KOPT-K1 (cell line): ENCODE measurements around the gene CMC1.
"Not testable (repeated sequence)": the region's sequence is repeated elsewhere in the genome, so short reads cannot be mapped to it uniquely, and the experiment has no call there.

Experiments used
- H3K27ac ChIP-seq: fragments of 200-600 bp; sonication (generic); 2 replicates; pipeline ENCODE4 v1.5.1; 2016; ENCODE audit warnings: antibody characterized with exemption, mild to moderate bottlenecking, low read depth, low read length; ENCODE audit not compliant: poor library complexity, severe bottlenecking
- H3K36me3 ChIP-seq: fragments of 200-600 bp; sonication (generic); 2 replicates; pipeline ENCODE4 v1.5.1; 2017; ENCODE audit warnings: antibody characterized with exemption, mild to moderate bottlenecking, low read length, moderate library complexity; ENCODE audit not compliant: insufficient read depth
- H3K9me3 ChIP-seq: fragments of 200-600 bp; sonication (generic); 2 replicates; pipeline ENCODE4 v1.5.1; 2017; ENCODE audit warnings: antibody characterized with exemption, low read length, mild to moderate bottlenecking; ENCODE audit not compliant: insufficient read depth, poor library complexity, severe bottlenecking

Gene CMC1

GRCh38 chr3:28241221-28242160, at the start of gene CMC1:
Gene CMC1 (plus strand): TSS chr3:28241619. CDS start chr3:28241794, 175 bp downstream.
- Histone ChIP-seq H3K27ac (peak within 1 kb of the TSS; percentile 82), H3K36me3 (no peaks in the 10 kb centered on the region)

GRCh38 chr3:28198161-28198560, 43.3 kb upstream of the CMC1 start:
- H3K27ac ChIP-seq: no peak overlapping the region
- H3K9me3 ChIP-seq: no peaks in the 10 kb centered on the region
- no peaks in the 10 kb centered on the region for H3K36me3 ChIP-seq

More at GRCh38 chr3:28241221-28242160, at the start of gene CMC1:
- no peaks in the 10 kb centered on the region for H3K9me3 ChIP-seq

- no peak overlapping the region for H3K27ac ChIP-seq
- H3K9me3 ChIP-seq: no peaks in the 10 kb centered on the region
- H3K36me3 ChIP-seq: no peaks in the 10 kb centered on the region
Observed at GRCh38 chr3:28198974-28199373, 42.4 kb upstream of the CMC1 start.

GRCh38 chr3:28199643-28200042, 41.8 kb upstream of the CMC1 start:
- H3K9me3 ChIP-seq, H3K27ac ChIP-seq, H3K36me3 ChIP-seq: not testable (repeated sequence)

- not testable (repeated sequence) for H3K9me3 ChIP-seq, H3K36me3 ChIP-seq, H3K27ac ChIP-seq
Observed at GRCh38 chr3:28200366-28200848, 41.0 kb upstream of the CMC1 start.

- Histone ChIP-seq H3K27ac (no peak overlapping the region), H3K36me3 (no peaks in the 10 kb centered on the region), H3K9me3 (no peaks in the 10 kb centered on the region)
Observed at GRCh38 chr3:28206479-28206878, 34.9 kb upstream of the CMC1 start.

GRCh38 chr3:28207000-28207733, 34.3 kb upstream of the CMC1 start:
- Histone ChIP-seq H3K9me3 (no peaks in the 10 kb centered on the region), H3K36me3 (no peaks in the 10 kb centered on the region), H3K27ac (no peak overlapping the region)

- H3K36me3 ChIP-seq: no peaks in the 10 kb centered on the region
- peaks cover 22% of the 10 kb centered on the region for H3K9me3 ChIP-seq
- H3K27ac ChIP-seq: peak overlapping the region; percentile 32
Observed at GRCh38 chr3:28210968-28211713, 30.3 kb upstream of the CMC1 start.

GRCh38 chr3:28212681-28213080, 28.7 kb upstream of the CMC1 start:
- Histone ChIP-seq H3K27ac (no peak overlapping the region), H3K36me3 (no peaks in the 10 kb centered on the region), H3K9me3 (peaks cover 22% of the 10 kb centered on the region)

GRCh38 chr3:28215407-28215806, 26.0 kb upstream of the CMC1 start:
- Histone ChIP-seq H3K36me3 (no peaks in the 10 kb centered on the region), H3K27ac (no peak overlapping the region)

GRCh38 chr3:28218071-28218916, 23.1 kb upstream of the CMC1 start:
- no peak overlapping the region for H3K27ac ChIP-seq
- peaks cover 19% of the 10 kb centered on the region for H3K9me3 ChIP-seq
- H3K36me3 ChIP-seq: no peaks in the 10 kb centered on the region

More at GRCh38 chr3:28215407-28215806, 26.0 kb upstream of the CMC1 start:
- H3K9me3 ChIP-seq: peaks cover 22% of the 10 kb centered on the region

GRCh38 chr3:28218917-28219198, 22.6 kb upstream of the CMC1 start:
- Histone ChIP-seq H3K27ac (no peak overlapping the region), H3K9me3 (peaks cover 14% of the 10 kb centered on the region), H3K36me3 (no peaks in the 10 kb centered on the region)

GRCh38 chr3:28224430-28224829, 17.0 kb upstream of the CMC1 start:
- Histone ChIP-seq H3K36me3 (no peaks in the 10 kb centered on the region), H3K9me3 (no peaks in the 10 kb centered on the region), H3K27ac (no peak overlapping the region)

- Histone ChIP-seq H3K9me3 (no peaks in the 10 kb centered on the region), H3K36me3 (no peaks in the 10 kb centered on the region), H3K27ac (no peak overlapping the region)
Observed at GRCh38 chr3:28226020-28226419, 15.4 kb upstream of the CMC1 start.
